CD14-positive monocyte (primary cell): ENCODE data around the gene UNCX. TPM values are rescaled to one million over a fixed set of nuclear protein-coding genes. Genes with fewer than 3 reads are reported as not detected.

Experiments used
- DNase-seq, 3 donors: peaks; one replicate each; pipeline ENCODE4 v3.0.0-alpha.2; 2011 to 2022
- H2AFZ ChIP-seq: 2 replicates; pipeline ENCODE4 v1.6.0; 2012; ENCODE audit warnings: mild to moderate bottlenecking, low read depth, low read length, inconsistent platforms; ENCODE audit not compliant: insufficient read depth, poor library complexity, severe bottlenecking
- H3K27ac ChIP-seq, 2 donors: 1 replicate in 1 of 2; 2 replicates in 1 of 2; pipeline ENCODE4 v1.5.1; 2012 to 2013; ENCODE audit warnings: low read length in 2 of 2, control low read depth in 1 of 2, inconsistent platforms in 1 of 2, low read depth in 1 of 2, mild to moderate bottlenecking in 1 of 2
- H3K27me3 ChIP-seq, 2 donors: one replicate each; pipeline versions ENCODE4 v1.6.0 to v1.6.1; 2011 to 2013; ENCODE audit warnings: low read length in 2 of 2; ENCODE audit not compliant: control insufficient read depth in 2 of 2, insufficient read depth in 2 of 2
- H3K36me3 ChIP-seq, 2 donors: replicated peaks in 1 of 2; 1 replicate in 1 of 2; 2 replicates in 1 of 2; pipeline versions ENCODE4 v1.5.1 to v1.6.1; 2012 to 2013; ENCODE audit warnings: low read length in 2 of 2, control low read depth in 1 of 2, inconsistent platforms in 1 of 2, mild to moderate bottlenecking in 1 of 2; ENCODE audit not compliant: insufficient read depth in 2 of 2, control insufficient read depth in 1 of 2
- H3K4me1 ChIP-seq, 2 donors: 1 replicate in 1 of 2; 2 replicates in 1 of 2; pipeline versions ENCODE4 v1.5.1 to v1.6.1; 2012 to 2013; ENCODE audit warnings: low read length in 2 of 2, control low read depth in 1 of 2, inconsistent platforms in 1 of 2, mild to moderate bottlenecking in 1 of 2, moderate library complexity in 1 of 2; ENCODE audit not compliant: insufficient read depth in 2 of 2, control insufficient read depth in 1 of 2
- H3K4me2 ChIP-seq: replicated peaks from 2 replicates; pipeline ENCODE3; 2012; ENCODE audit warnings: low read length, moderate library complexity, mild to moderate bottlenecking; ENCODE audit not compliant: poor library complexity, severe bottlenecking; ENCODE audit errors: extremely low read depth
- H3K4me3 ChIP-seq, 3 experiments: fragments of 200-600 bp in 1 of 3; sonication (generic) in 1 of 3; replicated peaks in 1 of 3; 1 replicate in 2 of 3; 2 replicates in 1 of 3; pipeline ENCODE4 v1.5.1; 2011 to 2013; ENCODE audit warnings: low read length in 3 of 3, mild to moderate bottlenecking in 3 of 3, control low read depth in 2 of 3, low read depth in 2 of 3, inconsistent platforms in 1 of 3, moderate library complexity in 1 of 3
- H3K79me2 ChIP-seq: 2 replicates; pipeline ENCODE4 v1.6.0; 2012; ENCODE audit warnings: mild to moderate bottlenecking, control low read depth, inconsistent platforms, low read length, moderate library complexity; ENCODE audit not compliant: insufficient read depth
- H3K9ac ChIP-seq: 2 replicates; pipeline ENCODE4 v1.6.0; 2017; ENCODE audit warnings: low read length, mild to moderate bottlenecking; ENCODE audit not compliant: insufficient read depth, poor library complexity, severe bottlenecking
- H3K9me3 ChIP-seq, 2 donors: replicated peaks in 1 of 2; 1 replicate in 1 of 2; 2 replicates in 1 of 2; pipeline versions ENCODE4 v1.5.1 to v1.6.1; 2012 to 2013; ENCODE audit warnings: low read length in 2 of 2, control low read depth in 1 of 2; ENCODE audit not compliant: control insufficient read depth in 1 of 2, insufficient read depth in 1 of 2
- H4K20me1 ChIP-seq: 2 replicates; pipeline ENCODE4 v1.6.0; 2012; ENCODE audit warnings: mild to moderate bottlenecking, low read length, control low read depth, moderate library complexity; ENCODE audit not compliant: insufficient read depth
- H3K27ac Mint-ChIP-seq, 7 donors: one replicate each; pipeline ENCODE4 v1.8.0; 2020; ENCODE audit warnings: mild to moderate bottlenecking in 7 of 7, mixed read lengths in 7 of 7, moderate library complexity in 6 of 7, inconsistent platforms in 2 of 7
- H3K27me3 Mint-ChIP-seq, 3 donors: one replicate each; pipeline ENCODE4 v1.8.0; 2021 to 2022; ENCODE audit warnings: low read depth in 3 of 3, mild to moderate bottlenecking in 3 of 3, mixed read lengths in 3 of 3, moderate library complexity in 3 of 3, inconsistent platforms in 1 of 3
- H3K36me3 Mint-ChIP-seq, 2 donors: one replicate each; pipeline ENCODE4 v1.8.0; 2020; ENCODE audit warnings: mixed read lengths in 2 of 2, inconsistent platforms in 1 of 2, mild to moderate bottlenecking in 1 of 2
- H3K4me1 Mint-ChIP-seq: one replicate; pipeline ENCODE4 v1.8.0; 2020; ENCODE audit warnings: mild to moderate bottlenecking, mixed read lengths
- H3K4me3 Mint-ChIP-seq, 2 donors: one replicate each; pipeline ENCODE4 v1.8.0; 2020; ENCODE audit warnings: mild to moderate bottlenecking in 2 of 2, mixed read lengths in 2 of 2, moderate library complexity in 1 of 2
- H3K9me3 Mint-ChIP-seq, 7 donors: one replicate each; pipeline ENCODE4 v1.8.0; 2020 to 2022; ENCODE audit warnings: mixed read lengths in 7 of 7, mild to moderate bottlenecking in 6 of 7, moderate library complexity in 6 of 7, inconsistent platforms in 2 of 7
- WGBS: methylation state at CpG from one replicate; pipeline ENCODE4 v1.1.5; 2013; ENCODE audit warnings: missing lambda C conversion rate; ENCODE audit not compliant: insufficient coverage; 5-methylcytosine and 5-hydroxymethylcytosine counted together
- intact Hi-C, 2 donors: fragments of 100-400 bp; cut with micrococcal nuclease; formaldehyde crosslinking; loops; one replicate each; pipeline versions ENCODE4 v1.15.0 to v1.15.1; 2023
- polyA plus RNA-seq, 3 donors: library from polyadenylated mRNA; depleted of rRNA in 1 of 3; unstranded in 2 of 3; stranded (reverse) in 1 of 3; fragments of 300-500 nt in 2 of 3; fragments of >200 nt in 1 of 3; fragmentation: Illumina TruSeq in 2 of 3; gene quantifications; 1 replicate in 2 of 3; 2 replicates in 1 of 3; pipeline ENCODE4 v1.2.3, GENCODE V29; 2012 to 2021
- TF ChIP-seq, protein P1 (sequence below): fragments of 200-600 bp; IDR thresholded peaks from one replicate; pipeline ENCODE4 v1.8.0; 2022; ENCODE audit warnings: antibody characterized with exemption, mild to moderate bottlenecking

The UNCX gene
- polyA plus RNA-seq, 3 donors = not detected

DNA sequence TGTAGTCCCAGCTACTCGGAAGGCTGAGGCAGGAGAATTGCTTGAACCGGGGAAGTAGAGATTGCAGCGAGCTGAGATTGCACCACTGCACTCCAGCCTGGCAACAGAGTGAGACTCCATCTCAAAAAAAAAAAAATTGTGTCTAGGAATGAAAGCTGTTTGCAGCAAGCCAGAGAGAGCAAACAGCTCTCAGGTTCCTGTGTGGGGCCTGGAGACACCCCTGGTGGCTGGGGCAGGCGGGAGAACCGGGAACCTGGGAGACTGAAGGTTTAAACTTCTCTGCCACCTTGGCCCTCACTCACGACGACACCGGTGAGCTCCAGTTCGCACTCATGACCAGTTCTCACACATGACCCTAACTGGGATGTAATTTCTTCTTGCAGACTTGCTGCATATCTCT, 13.2 kb upstream of the UNCX start:
- H3K36me3 Mint-ChIP-seq = no peaks in the 10 kb centered on the region
- H3K36me3 ChIP-seq = no peaks in the 10 kb centered on the region
- H3K4me1 ChIP-seq = no peaks in the 10 kb centered on the region
- H3K27me3 ChIP-seq = peaks cover 14 to 53% of the 10 kb centered on the region in 2 donors
- H3K4me2 ChIP-seq = no peak overlapping the region
- no peaks in the 10 kb centered on the region for H3K79me2 ChIP-seq
- no peak overlapping the region for H3K9ac ChIP-seq
- intact Hi-C loops = no loop called here
- H3K4me1 Mint-ChIP-seq = peaks cover 1% of the 10 kb centered on the region
- no peak for DNase-seq
- H3K9me3 ChIP-seq = no peaks in the 10 kb centered on the region
- WGBS = 62% methylated on average over 9 of the region's 9 CpGs
- TF ChIP-seq, protein P1, sequence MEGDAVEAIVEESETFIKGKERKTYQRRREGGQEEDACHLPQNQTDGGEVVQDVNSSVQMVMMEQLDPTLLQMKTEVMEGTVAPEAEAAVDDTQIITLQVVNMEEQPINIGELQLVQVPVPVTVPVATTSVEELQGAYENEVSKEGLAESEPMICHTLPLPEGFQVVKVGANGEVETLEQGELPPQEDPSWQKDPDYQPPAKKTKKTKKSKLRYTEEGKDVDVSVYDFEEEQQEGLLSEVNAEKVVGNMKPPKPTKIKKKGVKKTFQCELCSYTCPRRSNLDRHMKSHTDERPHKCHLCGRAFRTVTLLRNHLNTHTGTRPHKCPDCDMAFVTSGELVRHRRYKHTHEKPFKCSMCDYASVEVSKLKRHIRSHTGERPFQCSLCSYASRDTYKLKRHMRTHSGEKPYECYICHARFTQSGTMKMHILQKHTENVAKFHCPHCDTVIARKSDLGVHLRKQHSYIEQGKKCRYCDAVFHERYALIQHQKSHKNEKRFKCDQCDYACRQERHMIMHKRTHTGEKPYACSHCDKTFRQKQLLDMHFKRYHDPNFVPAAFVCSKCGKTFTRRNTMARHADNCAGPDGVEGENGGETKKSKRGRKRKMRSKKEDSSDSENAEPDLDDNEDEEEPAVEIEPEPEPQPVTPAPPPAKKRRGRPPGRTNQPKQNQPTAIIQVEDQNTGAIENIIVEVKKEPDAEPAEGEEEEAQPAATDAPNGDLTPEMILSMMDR = no peak
- no peaks in the 10 kb centered on the region for H4K20me1 ChIP-seq
- no peak overlapping the region for H3K27ac Mint-ChIP-seq
- H2AFZ ChIP-seq = no peak overlapping the region
- no peak overlapping the region for H3K27ac ChIP-seq
- peak overlapping the region in 1 of 2 donors; percentile 57 for H3K4me3 Mint-ChIP-seq
- H3K9me3 Mint-ChIP-seq = peaks cover 2 to 9% (median 3%) of the 10 kb centered on the region in 7 donors
- H3K27me3 Mint-ChIP-seq = peaks cover 73 to 84% (median 83%) of the 10 kb centered on the region in 3 donors
- H3K4me3 ChIP-seq = no peak overlapping the region

DNA sequence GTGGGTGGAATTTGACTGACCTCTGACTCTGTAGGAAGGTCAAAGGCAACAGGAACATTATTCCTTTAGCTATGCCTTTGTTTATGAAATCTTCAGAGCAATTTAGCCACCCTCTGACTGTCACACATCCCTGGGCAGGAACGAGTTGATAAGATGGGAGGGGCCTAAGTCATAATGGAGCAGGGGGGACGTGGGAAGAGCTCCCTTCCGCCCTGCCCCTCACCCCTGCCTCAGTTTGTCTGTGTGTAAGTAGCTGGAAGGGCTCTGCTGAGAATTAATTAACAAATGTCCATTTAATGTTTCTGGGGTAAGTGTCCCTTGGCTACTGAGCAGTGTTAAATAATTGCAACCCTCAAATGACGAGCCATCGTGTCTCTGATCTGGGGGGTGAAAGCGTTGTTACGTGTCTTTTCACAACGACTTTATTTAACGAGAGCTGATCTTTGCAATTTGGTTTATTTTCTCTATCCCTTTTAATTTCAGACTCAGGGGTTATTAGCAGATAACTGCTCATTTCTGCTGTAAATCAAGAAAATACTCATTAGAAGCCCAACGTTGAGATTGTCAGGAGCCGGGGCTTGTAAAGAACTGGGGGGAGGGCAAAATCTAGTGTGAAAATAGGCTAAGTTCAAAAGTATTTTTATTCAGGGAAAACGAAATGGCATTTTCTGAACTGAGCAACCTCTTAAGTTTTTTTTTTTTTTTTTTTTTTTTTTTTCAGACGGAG, 12.5 kb upstream of the UNCX start:
- Histone ChIP-seq H3K79me2 (no peaks in the 10 kb centered on the region), H3K4me3 (no peak overlapping the region), H3K4me1 (no peaks in the 10 kb centered on the region), H2AFZ (no peak overlapping the region), H3K9me3 (no peaks in the 10 kb centered on the region), H3K36me3 (no peaks in the 10 kb centered on the region), H4K20me1 (no peaks in the 10 kb centered on the region), H3K9ac (no peak overlapping the region), H3K27me3 (peaks cover 19 to 56% of the 10 kb centered on the region in 2 donors), H3K27ac (no peak overlapping the region), H3K4me2 (no peak overlapping the region)
- DNase-seq = no peak
- no peak overlapping the region for H3K27ac Mint-ChIP-seq
- intact Hi-C loops = loop anchor here in 1 of 2 donors (10.0 kb wide), 1 partner anchor 195 kb away; no protein-coding TSS in a partner anchor
- no peaks in the 10 kb centered on the region for H3K36me3 Mint-ChIP-seq
- WGBS = 86% methylated on average over 3 of the region's 13 CpGs
- H3K9me3 Mint-ChIP-seq = peaks cover 2 to 9% (median 4%) of the 10 kb centered on the region in 7 donors
- TF ChIP-seq, protein P1 = no peak
- H3K27me3 Mint-ChIP-seq = peaks cover 77 to 85% (median 82%) of the 10 kb centered on the region in 3 donors
- H3K4me1 Mint-ChIP-seq = peaks cover 1% of the 10 kb centered on the region
- H3K4me3 Mint-ChIP-seq = peak overlapping the region in 1 of 2 donors; percentile 57
